Motor neuron (in vitro differentiated cells): ENCODE measurements around the gene MMP24OS. TPM values are rescaled to one million over a fixed set of nuclear protein-coding genes. Genes with fewer than 3 reads are reported as not detected.

Experiments used
- ATAC-seq, 8 experiments: fragments of 200-7000 bp; cut with Tn5 transposase; replicated peaks in 6 of 8; 2 replicates each; pipeline ENCODE4 v1.8.0; 2021; ENCODE audit warnings: mild to moderate bottlenecking in 8 of 8, moderate library complexity in 8 of 8
- H3K27ac ChIP-seq, 2 donors: fragments of 250-450 bp; sonication (Bioruptor Pico); 2 replicates each; pipeline ENCODE4 v1.9.0; 2021; ENCODE audit warnings: antibody characterized with exemption in 2 of 2, mild to moderate bottlenecking in 2 of 2, moderate library complexity in 1 of 2
- H3K4me1 ChIP-seq, 2 donors: fragments of 250-450 bp; sonication (Bioruptor Pico); replicated peaks in 1 of 2; 2 replicates each; pipeline ENCODE4 v1.6.1; 2021; ENCODE audit warnings: antibody characterized with exemption in 2 of 2, mild to moderate bottlenecking in 2 of 2, moderate library complexity in 1 of 2
- H3K4me3 ChIP-seq, 5 donors: fragments of 250-450 bp; sonication (Bioruptor Pico); 2 replicates each; pipeline ENCODE4 v1.9.0; 2021; ENCODE audit warnings: antibody characterized with exemption in 5 of 5, mild to moderate bottlenecking in 5 of 5, moderate library complexity in 4 of 5
- WGBS, 10 experiments: fragments of 450-650 bp; shearing (Covaris generic); methylation state at CpG; one replicate each; pipeline ENCODE4 v1.0.0; 2022; 5-methylcytosine and 5-hydroxymethylcytosine counted together
- in situ Hi-C, 9 experiments: fragments of 400-800 bp; cut with MboI; loops; one replicate each; pipeline ENCODE4 v1.15.0; 2021; ENCODE audit warnings: low sequenced_read_pairs in 9 of 9, low pct_unique_long_range_greater_than_20kb in 2 of 9; ENCODE audit not compliant: unreplicated experiment in 9 of 9
- total RNA-seq, 8 experiments: library from RNA; unstranded; fragments of 300-600 nt; gene quantifications; 2 replicates each; pipeline versions ENCODE4 v1.2.3 to v1.2.4, GENCODE V29; 2022

The MMP24OS gene
- total RNA-seq, 8 experiments from 2014 or later, result 16.3 to 29.1 (median 19.7) TPM

- ATAC-seq, result no peak
- H3K4me1 ChIP-seq, result no peaks in the 10 kb centered on the region
- no peak overlapping the region for H3K27ac ChIP-seq
- 0 to 100% (median 43%) methylated on average over 1 to 2 of the region's 2 CpGs; no CpG with 5 or more reads in 5 of the 10 experiments for WGBS, 10 experiments
- in situ Hi-C loops, result no loop called here
- no peak overlapping the region for H3K4me3 ChIP-seq
These were observed 34.6 kb downstream of the MMP24OS start for GRCh38 chr20:35243317-35243716.

GRCh38 chr20:35240811-35241293, 37.1 kb downstream of the MMP24OS start:
- 83 to 100% methylated on average over 1 to 2 of the region's 2 CpGs; no CpG with 5 or more reads in 8 of the 10 experiments for WGBS, 10 experiments
- no peaks in the 10 kb centered on the region for H3K4me1 ChIP-seq
- in situ Hi-C loops, result no loop called here
- ATAC-seq, result peak in 1 of 8 experiments; percentile 76
- no peak overlapping the region for H3K27ac ChIP-seq
- no peak overlapping the region for H3K4me3 ChIP-seq

- ATAC-seq, result no peak
These were observed 37.7 kb downstream of the MMP24OS start for GRCh38 chr20:35240083-35240810.

GRCh38 chr20:35238735-35239134, 39.2 kb downstream of the MMP24OS start:
- Histone ChIP-seq H3K27ac (no peak overlapping the region), H3K4me1 (no peaks in the 10 kb centered on the region), H3K4me3 (no peak overlapping the region)
- 50 to 100% (median 71%) methylated on average over 1 to 5 of the region's 5 CpGs; no CpG with 5 or more reads in 1 of the 10 experiments for WGBS, 10 experiments
- no peak for ATAC-seq
- in situ Hi-C loops, result no loop called here

More at GRCh38 chr20:35240083-35240810, 37.7 kb downstream of the MMP24OS start:
- Histone ChIP-seq H3K4me3 (no peak overlapping the region), H3K4me1 (no peaks in the 10 kb centered on the region), H3K27ac (no peak overlapping the region)
- in situ Hi-C loops, result no loop called here
- WGBS, 10 experiments, result 0 to 86% (median 61%) methylated on average over 1 to 5 of the region's 5 CpGs; no CpG with 5 or more reads in 1 of the 10 experiments

GRCh38 chr20:35238170-35238569, 39.8 kb downstream of the MMP24OS start:
- in situ Hi-C loops, result no loop called here
- ATAC-seq, result no peak
- WGBS, 10 experiments, result 51 to 100% (median 79%) methylated on average over 1 to 4 of the region's 4 CpGs; no CpG with 5 or more reads in 2 of the 10 experiments
- H3K4me3 ChIP-seq, result no peak overlapping the region
- no peaks in the 10 kb centered on the region for H3K4me1 ChIP-seq
- H3K27ac ChIP-seq, result no peak overlapping the region

- Histone ChIP-seq H3K4me1 (no peaks in the 10 kb centered on the region), H3K27ac (no peak overlapping the region), H3K4me3 (no peak overlapping the region)
- ATAC-seq, result no peak
- in situ Hi-C loops, result no loop called here
These were observed 40.4 kb downstream of the MMP24OS start for GRCh38 chr20:35237486-35237885.

GRCh38 chr20:35235881-35236280, 42.0 kb downstream of the MMP24OS start:
- WGBS, 10 experiments, result 73 to 100% (median 90%) methylated on average over 1 to 4 of the region's 6 CpGs; no CpG with 5 or more reads in 3 of the 10 experiments
- Histone ChIP-seq H3K4me3 (no peak overlapping the region), H3K4me1 (no peaks in the 10 kb centered on the region), H3K27ac (no peak overlapping the region)
- in situ Hi-C loops, result no loop called here
- no peak for ATAC-seq

GRCh38 chr20:35232575-35232974, 45.3 kb downstream of the MMP24OS start:
- WGBS, 10 experiments, result 50 to 83% methylated on average over 1 of the region's 2 CpGs; no CpG with 5 or more reads in 8 of the 10 experiments
- H3K4me1 ChIP-seq, result peaks cover 0 to 4% of the 10 kb centered on the region in 2 donors
- no peak overlapping the region for H3K27ac ChIP-seq
- no peak for ATAC-seq
- no peak overlapping the region for H3K4me3 ChIP-seq
- in situ Hi-C loops, result no loop called here

GRCh38 chr20:35226884-35227681, 50.8 kb downstream of the MMP24OS start:
- peak overlapping the region; percentile 60 to 92 (median 71) for H3K4me3 ChIP-seq
- in situ Hi-C loops, result no loop called here
- peak overlapping the region; percentile 11 to 63 for H3K27ac ChIP-seq
- peak; percentile 81 to 99 (median 87) for ATAC-seq
- WGBS, 10 experiments, result 0 to 33% (median 18%) methylated on average over 2 to 9 of the region's 74 CpGs; no CpG with 5 or more reads in 5 of the 10 experiments
- peaks cover 0 to 5% of the 10 kb centered on the region in 2 donors for H3K4me1 ChIP-seq

Other genes starting within 250 kb of the MMP24OS start
- 10 to 100 TPM; 39.2 to 65.1 (median 48.1) TPM for gene TRPC4AP, start 185.3 kb downstream of the MMP24OS start, total RNA-seq
- gene EDEM2, start 130.8 kb downstream of the MMP24OS start, total RNA-seq, result 10 to 100 TPM in 5 of 8 experiments, 1 to 10 TPM in 3; 7.0 to 52.5 (median 13.9) TPM
- 10 to 100 TPM in 2 of 8 experiments, 1 to 10 TPM in 2, under 1 TPM in 3, not detected in 1; 0.11 to 60.3 (median 3.6) TPM for gene PROCR, start 106.0 kb downstream of the MMP24OS start, total RNA-seq
- 10 to 100 TPM in 5 of 8 experiments, 1 to 10 TPM in 2, under 1 TPM in 1; 0.94 to 45.1 (median 19.9) TPM for gene MMP24, start 51.4 kb downstream of the MMP24OS start, total RNA-seq
- 100 to 1,000 TPM in 5 of 8 experiments, 10 to 100 TPM in 3; 77.3 to 212 (median 129) TPM for gene EIF6, start 6.7 kb upstream of the MMP24OS start, total RNA-seq
- gene FAM83C, start 14.3 kb upstream of the MMP24OS start, total RNA-seq, result under 1 TPM in 5 of 8 experiments, not detected in 3; 0.15 to 0.43 (median 0.25) TPM
- gene UQCC1, start 133.9 kb upstream of the MMP24OS start, total RNA-seq, result 10 to 100 TPM; 24.9 to 79.8 (median 39.2) TPM
- 1 to 10 TPM in 1 of 8 experiments, under 1 TPM in 7; 0.13 to 5.1 (median 0.26) TPM for gene GDF5, start 160.1 kb upstream of the MMP24OS start, total RNA-seq
- gene CEP250, start 177.5 kb upstream of the MMP24OS start, total RNA-seq, result 10 to 100 TPM; 11.7 to 31.7 (median 28.5) TPM